ENCODE data around the gene CRYGA. TPM values are rescaled to one million over a fixed set of nuclear protein-coding genes. Genes with fewer than 3 reads are reported as not detected.

Gene CRYGA
- polyA plus RNA-seq (2014; cell fraction: cytosol; rRNA removed), result not detected in 2 replicates
- not detected in 2 replicates for polyA plus RNA-seq (2014; cell fraction: nucleus; rRNA removed)

- no peak for DNase-seq (ENCODE audit: low spot score)
Measured at GRCh38 chr2:208163489-208163888, at the start of gene CRYGA. CRYGA (minus strand) TSS chr2:208163589; CDS start chr2:208163556, 33 bp downstream.

GRCh38 chr2:208210688-208211451 is 47.5 kb upstream of the CRYGA start:
- no peak for DNase-seq (ENCODE audit: low spot score)

- DNase-seq (ENCODE audit: low spot score), result no peak
Measured at GRCh38 chr2:208208335-208209085, 45.1 kb upstream of the CRYGA start.

GRCh38 chr2:208207769-208208168 is 44.4 kb upstream of the CRYGA start:
- no peak for DNase-seq (ENCODE audit: low spot score)

- no peak for DNase-seq (ENCODE audit: low spot score)
Measured at GRCh38 chr2:208204166-208204565, 40.8 kb upstream of the CRYGA start.

GRCh38 chr2:208195531-208195930 is 32.1 kb upstream of the CRYGA start:
- no peak for DNase-seq (ENCODE audit: low spot score)

- DNase-seq (ENCODE audit: low spot score), result no peak
Measured at GRCh38 chr2:208192611-208193236, 29.3 kb upstream of the CRYGA start.

- DNase-seq (ENCODE audit: low spot score), result no peak
Measured at GRCh38 chr2:208189810-208190503, 26.6 kb upstream of the CRYGA start, which contains the start of gene C2orf80. C2orf80 (minus strand) TSS chr2:208190030; CDS start chr2:208186986, 3,044 bp downstream.

- no peak for DNase-seq (ENCODE audit: low spot score)
Measured at GRCh38 chr2:208189069-208189809, 25.9 kb upstream of the CRYGA start.

GRCh38 chr2:208186893-208187292 is 23.5 kb upstream of the CRYGA start:
- no peak for DNase-seq (ENCODE audit: low spot score)

- no peak for DNase-seq (ENCODE audit: low spot score)
Measured at GRCh38 chr2:208186465-208186864, 23.1 kb upstream of the CRYGA start.

GRCh38 chr2:208183972-208184705 is 20.8 kb upstream of the CRYGA start:
- no peak for DNase-seq (ENCODE audit: low spot score)

GRCh38 chr2:208183526-208183925 is 20.1 kb upstream of the CRYGA start:
- DNase-seq (ENCODE audit: low spot score), result no peak

GRCh38 chr2:208182835-208183234 is 19.4 kb upstream of the CRYGA start:
- DNase-seq (ENCODE audit: low spot score), result no peak

- no peak for DNase-seq (ENCODE audit: low spot score)
Measured at GRCh38 chr2:208179028-208179609, 15.7 kb upstream of the CRYGA start.

GRCh38 chr2:208175840-208176153 is 12.4 kb upstream of the CRYGA start:
- peak; percentile 12 for DNase-seq (ENCODE audit: low spot score)

GRCh38 chr2:208175069-208175839 is 11.9 kb upstream of the CRYGA start:
- peak; percentile 81 for DNase-seq (ENCODE audit: low spot score)

GRCh38 chr2:208174144-208174543 is 10.8 kb upstream of the CRYGA start:
- DNase-seq (ENCODE audit: low spot score), result no peak

GRCh38 chr2:208172125-208172524 is 8.7 kb upstream of the CRYGA start:
- no peak for DNase-seq (ENCODE audit: low spot score)
